ENCODE results near the gene SURF4.
A peak's percentile ranks its signal among the peaks of the same experiment; 100 is the strongest.

The SURF4 gene

DNA sequence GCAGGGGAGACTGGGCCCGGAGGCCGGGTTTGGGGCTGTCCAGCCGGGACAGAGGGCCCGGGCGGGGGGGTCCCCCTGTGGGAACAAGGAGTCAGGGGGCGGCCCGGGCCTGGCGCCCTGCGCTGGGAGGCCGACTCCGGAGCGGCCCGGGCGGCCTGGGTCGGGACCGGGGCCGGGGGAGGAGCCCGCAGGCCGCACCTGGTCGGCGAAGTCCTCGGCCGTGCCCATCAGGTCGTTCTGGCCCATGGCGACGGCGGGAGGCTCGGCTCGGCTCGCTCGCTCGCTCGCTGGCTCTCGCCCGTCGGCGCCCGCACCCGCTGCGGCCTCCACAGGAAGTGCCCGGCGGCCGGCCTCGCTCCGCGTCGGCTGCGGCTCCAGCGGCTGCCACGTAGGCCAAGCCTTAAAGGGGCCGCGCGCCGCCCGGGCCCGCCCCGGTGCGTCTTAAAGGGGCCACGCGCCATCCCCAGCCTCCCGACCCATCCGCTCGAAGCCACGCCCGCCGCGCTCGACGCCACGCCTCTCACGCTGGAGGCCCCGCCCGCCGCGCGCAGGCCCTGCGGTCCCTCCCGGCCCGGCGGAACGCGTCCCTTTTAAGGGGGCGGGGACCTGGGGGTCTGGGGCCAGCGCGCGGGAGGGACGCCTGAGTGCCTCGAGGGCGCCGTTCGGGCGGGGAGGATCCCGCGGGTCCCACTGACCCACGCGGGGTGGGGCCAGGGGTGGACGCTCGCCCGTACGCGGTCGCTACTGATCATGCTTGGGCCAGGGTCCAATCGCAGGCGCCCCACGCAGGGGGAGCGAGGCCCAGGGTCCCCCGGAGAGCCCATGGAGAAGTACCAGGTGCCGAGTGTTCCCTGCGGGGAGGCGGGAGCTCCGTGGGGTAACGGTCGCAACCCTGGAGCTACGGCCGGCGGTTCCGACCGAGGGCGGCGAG lies at the start of gene SURF4, which contains the start of gene STKLD1:
SURF4 (minus strand) TSS at position 337 of the 931 bp plus-strand sequence; CDS start at position 246, 91 bp downstream.
STKLD1 (plus strand) TSS at position 643 of the 931 bp plus-strand sequence; CDS start at position 751, 108 bp downstream.
- peak; percentile 83 for DNase-seq

- DNase-seq = no peak
Measured at GRCh38 chr9:133425049-133425632, 49.3 kb upstream of the SURF4 start.

DNA sequence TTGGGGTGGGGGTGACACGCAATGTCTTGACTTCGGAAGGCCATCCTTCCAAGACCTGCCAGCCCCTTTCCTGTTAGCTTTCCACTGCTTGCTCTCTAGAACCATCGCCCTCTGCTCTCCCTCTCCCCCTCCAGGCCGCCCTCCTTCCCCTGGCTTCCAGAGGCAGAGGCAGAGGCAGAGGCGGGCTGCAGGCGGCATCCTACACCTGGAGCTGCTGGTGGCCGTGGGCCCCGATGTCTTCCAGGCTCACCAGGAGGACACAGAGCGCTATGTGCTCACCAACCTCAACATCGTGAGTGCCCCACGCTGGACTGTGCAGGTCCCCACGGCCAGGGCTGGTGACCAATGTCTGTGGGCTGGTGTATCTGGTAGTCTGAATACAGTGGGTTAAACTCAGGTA lies 48.3 kb upstream of the SURF4 start:
- DNase-seq = no peak

GRCh38 chr9:133423216-133423615 lies 47.4 kb upstream of the SURF4 start:
- no peak for DNase-seq

DNA sequence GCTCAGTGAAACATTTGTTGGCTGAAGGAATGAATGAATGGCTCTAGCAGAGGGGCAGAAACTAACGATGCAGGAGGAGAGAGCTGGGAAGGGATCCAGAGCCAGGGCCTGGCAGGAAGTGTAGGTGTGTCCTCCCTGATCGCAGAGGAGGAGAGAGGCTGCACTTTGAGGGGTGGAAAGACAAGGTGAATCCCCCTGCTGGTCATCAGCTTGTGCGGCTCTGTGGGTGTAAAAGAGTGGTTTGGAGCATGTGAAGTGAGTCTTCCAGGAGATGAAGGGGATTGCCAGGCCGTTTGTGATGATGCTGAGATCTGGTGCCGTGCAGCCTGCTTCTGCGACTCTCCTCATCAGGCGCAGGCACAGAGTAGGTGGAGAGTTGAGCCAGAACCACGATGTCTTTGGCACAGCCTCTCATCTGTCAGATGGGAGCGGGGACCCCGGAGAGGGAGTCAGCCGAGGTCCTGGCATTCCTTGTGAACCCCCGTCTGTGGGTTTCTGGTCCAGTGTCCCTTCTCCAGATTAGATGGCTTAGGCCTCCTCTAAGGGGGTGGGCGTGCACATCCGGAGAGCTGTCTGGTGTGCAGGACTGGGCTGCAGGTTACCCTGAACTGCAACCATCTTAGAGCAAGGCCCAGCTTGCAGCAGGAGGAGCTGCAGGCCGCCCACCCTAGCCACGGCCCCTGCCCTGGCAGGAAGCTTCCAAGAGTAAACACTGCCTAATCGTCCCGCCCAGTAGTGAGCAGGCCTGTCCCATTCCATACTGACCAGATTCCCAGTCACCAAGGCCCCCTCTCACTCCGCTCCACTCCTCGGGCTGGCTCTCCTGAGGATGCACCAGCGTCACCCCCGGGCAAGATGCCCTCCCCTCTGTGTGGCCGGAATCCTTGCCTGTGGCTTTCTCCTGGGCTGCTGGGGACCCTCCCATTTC lies 46.0 kb upstream of the SURF4 start, which contains the start of gene ADAMTS13:
ADAMTS13 (plus strand) TSS at position 753 of the 928 bp plus-strand sequence; CDS start at position 830, 77 bp downstream.
- DNase-seq = no peak

DNA sequence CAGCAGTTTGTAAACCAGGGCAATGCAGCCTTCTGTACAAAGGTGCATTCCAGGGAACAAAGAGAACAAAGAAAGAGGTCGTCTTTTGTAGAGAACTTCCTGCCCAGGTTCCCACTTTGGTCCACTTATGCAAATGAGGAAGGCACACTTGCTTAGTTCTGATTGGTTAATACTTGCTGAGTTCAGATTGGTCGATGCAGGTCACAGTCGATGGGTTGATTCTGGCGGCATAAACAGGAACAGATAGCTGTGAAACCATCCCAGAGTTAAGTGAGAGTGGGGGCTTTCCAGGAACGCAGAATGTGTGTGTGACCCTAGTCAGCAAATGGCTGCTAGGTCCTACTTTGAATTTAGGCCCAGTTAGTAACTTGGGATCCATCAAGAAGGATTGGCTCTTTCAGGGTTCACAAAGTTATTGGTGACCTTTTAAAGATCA lies 44.5 kb upstream of the SURF4 start:
- no peak for DNase-seq

- DNase-seq = no peak
Measured at GRCh38 chr9:133419005-133419404, 43.1 kb upstream of the SURF4 start.

- peak; percentile 74 for DNase-seq
Measured at GRCh38 chr9:133417541-133418461, 41.9 kb upstream of the SURF4 start, which contains the start of gene REXO4. Gene REXO4 (minus strand): TSS chr9:133418010. CDS start chr9:133417844, 166 bp downstream.

DNA sequence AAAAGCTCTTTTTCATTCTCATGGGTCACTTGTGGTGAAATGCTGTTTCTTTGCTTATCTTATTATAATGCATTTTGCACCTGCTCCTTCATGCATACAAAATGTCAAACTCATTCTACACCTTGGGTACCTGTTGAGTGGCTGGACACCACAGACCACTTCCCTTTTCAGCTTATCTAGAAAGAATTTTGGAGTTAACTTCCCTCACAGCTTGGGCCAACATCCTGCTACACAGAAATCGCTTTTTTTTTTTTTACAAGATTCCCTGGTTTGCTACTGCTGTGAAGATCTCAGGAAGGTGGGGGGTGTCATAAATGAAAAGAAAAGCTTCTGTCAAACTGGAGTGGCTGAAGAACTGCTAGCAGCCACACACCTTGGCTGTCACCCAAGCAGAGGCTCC lies 39.3 kb upstream of the SURF4 start:
- no peak for DNase-seq

GRCh38 chr9:133408042-133408441 lies 32.2 kb upstream of the SURF4 start:
- no peak for DNase-seq

DNA sequence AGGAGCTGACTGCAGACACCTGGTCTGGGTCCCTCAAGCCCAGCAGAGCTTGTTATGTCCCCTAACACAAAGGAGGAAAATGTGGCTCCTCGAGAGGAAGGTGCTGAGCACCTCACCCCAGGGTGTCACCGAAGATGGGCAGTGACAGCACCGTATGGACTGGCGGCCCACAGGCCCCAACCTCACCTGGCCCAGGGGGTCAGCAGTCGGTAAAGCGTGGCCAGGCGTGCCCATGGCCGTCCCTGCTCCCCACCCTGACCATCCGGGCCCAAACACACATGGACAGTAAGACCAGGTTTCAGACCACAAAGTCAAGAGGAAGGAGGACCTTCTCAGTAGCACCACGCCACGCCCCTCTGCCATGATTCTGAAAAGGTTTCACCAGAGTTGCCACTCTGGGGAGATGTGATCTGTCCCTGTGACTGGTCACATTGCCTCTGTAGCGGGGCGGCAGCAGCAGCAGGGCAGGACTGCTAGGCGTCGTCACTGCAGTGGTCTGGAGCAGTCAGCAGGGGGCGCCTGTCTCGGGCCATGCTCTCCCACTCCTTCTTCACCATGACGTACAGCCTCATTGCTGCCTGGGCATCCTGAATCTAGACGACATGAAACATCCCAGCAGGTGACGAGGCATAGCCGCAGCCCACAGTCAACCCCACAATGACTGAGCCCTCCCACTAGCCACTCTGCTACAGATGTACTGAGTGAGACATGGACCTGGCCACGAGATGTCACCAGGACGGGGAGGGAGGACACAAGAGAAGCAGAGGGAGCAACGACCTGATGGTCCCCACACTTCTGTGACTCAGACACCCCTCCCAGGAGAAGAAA lies 30.8 kb upstream of the SURF4 start:
- peak; percentile 23 for DNase-seq

GRCh38 chr9:133405508-133406438 lies 29.9 kb upstream of the SURF4 start:
- no peak for DNase-seq

DNA sequence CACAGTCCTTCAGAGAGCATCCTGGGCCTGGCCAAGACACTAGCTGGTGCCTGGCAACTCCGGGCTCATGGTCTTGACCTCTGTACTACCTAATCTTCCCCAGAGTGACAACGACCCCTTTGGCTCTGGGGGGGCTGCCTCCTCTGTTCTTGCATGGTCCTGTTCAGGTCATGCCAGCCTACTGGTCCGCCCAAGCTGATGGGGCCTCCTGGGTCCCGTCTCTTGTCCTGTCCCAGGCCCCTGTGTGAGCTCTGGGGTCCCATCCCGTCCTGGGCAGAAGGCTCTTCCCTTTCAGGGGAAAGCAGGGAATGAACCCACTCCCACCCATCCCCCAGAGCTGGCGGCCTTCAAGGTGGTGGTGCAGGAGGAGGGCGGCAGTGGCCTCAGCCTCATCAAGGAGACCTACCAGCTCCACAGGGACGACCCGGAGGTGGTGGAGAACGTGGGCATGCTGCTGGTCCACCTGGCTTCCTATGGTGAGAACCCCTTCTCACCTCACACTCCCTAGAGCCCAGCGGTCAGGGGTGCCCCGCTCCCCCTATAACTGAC lies 28.7 kb upstream of the SURF4 start:
- DNase-seq = no peak

DNA sequence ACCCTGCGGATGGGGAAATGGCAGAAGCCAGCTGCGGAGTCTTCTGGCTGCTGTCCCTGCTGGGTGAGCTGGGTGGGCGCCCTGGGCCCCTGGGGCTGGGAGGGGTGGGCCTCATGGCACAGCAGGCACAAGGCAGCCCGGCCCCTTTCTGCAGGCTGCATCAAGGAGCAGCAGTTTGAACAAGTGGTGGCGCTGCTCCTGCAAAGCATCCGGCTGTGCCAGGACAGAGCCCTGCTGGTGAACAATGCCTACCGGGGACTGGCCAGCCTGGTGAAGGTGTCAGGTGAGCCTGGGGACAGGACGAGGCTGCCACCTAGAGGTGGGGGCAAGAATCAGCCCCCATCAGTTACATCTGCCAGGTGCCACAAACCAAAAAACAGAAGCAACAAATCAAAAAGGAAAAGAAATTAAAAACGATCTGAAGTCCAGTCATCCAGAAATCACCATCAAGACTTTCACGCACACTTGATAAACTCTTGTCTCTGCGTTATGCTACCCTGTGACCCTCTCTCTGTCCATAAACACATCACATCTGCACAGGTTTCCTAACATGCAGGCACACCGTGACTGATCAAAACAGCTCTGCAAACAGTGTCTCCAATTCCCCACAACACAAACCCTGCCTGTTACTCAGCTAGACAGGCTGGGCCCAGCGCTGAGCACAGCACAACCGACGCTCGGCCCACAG lies 28.1 kb upstream of the SURF4 start:
- no peak for DNase-seq

GRCh38 chr9:133402689-133403088 lies 26.8 kb upstream of the SURF4 start:
- DNase-seq = no peak

DNA sequence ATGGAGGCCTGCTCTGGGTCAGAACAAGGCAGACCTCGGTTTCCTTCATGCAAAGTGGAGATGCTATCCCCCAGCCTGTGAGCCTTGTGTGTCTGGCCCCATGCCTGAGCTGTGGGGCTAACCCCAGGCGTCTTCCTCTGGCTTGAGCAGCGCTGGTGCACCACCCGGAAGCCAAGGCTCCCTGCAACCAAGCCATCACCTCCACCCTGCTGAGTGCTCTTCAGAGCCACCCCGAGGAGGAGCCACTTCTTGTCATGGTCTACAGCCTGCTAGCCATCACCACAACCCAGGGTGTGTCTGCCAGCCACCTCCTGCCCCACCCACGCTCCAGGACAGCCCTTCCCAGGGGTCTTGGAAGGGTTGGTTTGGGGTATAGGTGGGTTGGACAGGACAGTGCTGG lies 25.7 kb upstream of the SURF4 start:
- no peak for DNase-seq

GRCh38 chr9:133400292-133400691 lies 24.4 kb upstream of the SURF4 start:
- DNase-seq = no peak

GRCh38 chr9:133397895-133398294 lies 22.0 kb upstream of the SURF4 start:
- no peak for DNase-seq

Data from NCI-H1105 (cell line).